ENCODE results near the gene CHMP6. TPM values are rescaled to one million over a fixed set of nuclear protein-coding genes. Genes with fewer than 3 reads are reported as not detected.

Gene CHMP6
- total RNA-seq, 1 experiment from 2014 or later, result 22.0 TPM

GRCh38 chr17:80953471-80954315 lies 37.9 kb upstream of the CHMP6 start:
- no peaks in the 10 kb centered on the region for H3K79me2 ChIP-seq (ENCODE audit: insufficient read depth, low read length)
- H3K9ac ChIP-seq (ENCODE audit: low read length), result no peak overlapping the region
- H4K20me1 ChIP-seq (ENCODE audit: insufficient read depth), result no peaks in the 10 kb centered on the region
- intact Hi-C loops (cut with micrococcal nuclease), result no loop called here
- H3K36me3 ChIP-seq (ENCODE audit: control insufficient read depth in 1 of 2, insufficient read depth in 2 of 2, low read length in 2 of 2), result peaks cover 2 to 13% of the 10 kb centered on the region in 2 experiments; a peak in 2 of 4 replicates
- ChIA-PET RAD21 (ENCODE audit: low non-redundant PET in 1 of 2, low total read pairs in 2 of 2, uncharacterized antibody in 2 of 2, unreplicated experiment in 2 of 2) (no interaction called here), POLR2A (no interaction called here), CTCF (no interaction called here)
- H2AFZ ChIP-seq (ENCODE audit: low read depth, low read length, poor library complexity, severe bottlenecking), result no peak overlapping the region
- DNase-seq (ENCODE audit: low read depth, low spot score) (no peak), ATAC-seq (no peak)
- H3K4me2 ChIP-seq (ENCODE audit: low read length), result no peak overlapping the region
- no peaks in the 10 kb centered on the region for H3K9me3 ChIP-seq (ENCODE audit: control insufficient read depth in 1 of 2, insufficient read depth in 1 of 2, low read depth in 1 of 2, low read length in 2 of 2)
- H3K4me1 ChIP-seq (ENCODE audit: control insufficient read depth in 1 of 2, insufficient read depth in 2 of 2, low read length in 2 of 2), result no peaks in the 10 kb centered on the region; a peak in 1 of 4 replicates
- H3K9me2 ChIP-seq (ENCODE audit: insufficient read depth), result no peaks in the 10 kb centered on the region
- H3K4me3 ChIP-seq (replicated peaks in 1 of 2; ENCODE audit: low read depth in 1 of 2, low read length in 2 of 2), result no peak overlapping the region
- TF ChIP-seq SRF (IDR thresholded peaks at IDR 0.05; ENCODE audit: low read depth) (no peak), TCF7L2 (IDR thresholded peaks at IDR 0.05; ENCODE audit: borderline replicate concordance, extremely low read depth, insufficient read depth, insufficient read length) (no peak), EZH2phosphoT487 (IDR thresholded peaks at IDR 0.05; ENCODE audit: borderline replicate concordance) (no peak), SIN3A (IDR thresholded peaks at IDR 0.05; ENCODE audit: low read depth) (no peak), CTCF (IDR thresholded peaks at IDR 0.05 in 2 of 3, conservative IDR thresholded peaks at IDR 0.05 in 1 of 3; ENCODE audit: borderline replicate concordance in 1 of 3, insufficient read depth in 1 of 3, low read depth in 2 of 3, low read length in 2 of 3) (no peak), ATF3 (IDR thresholded peaks at IDR 0.05) (no peak)
- no peaks in the 10 kb centered on the region for H3K27me3 ChIP-seq (ENCODE audit: insufficient read depth, low read length)
- H3K27ac ChIP-seq (ENCODE audit: low read depth, low read length), result no peak overlapping the region
- BruUV-seq (replicated peaks), result no TSS peak
